ENCODE results near the gene ERN1. TPM values are rescaled to one million over a fixed set of nuclear protein-coding genes. Genes with fewer than 3 reads are reported as not detected.

The ERN1 gene
- total RNA-seq, 4 donors from 2014 or later = 4.4 to 56.5 (median 15.0) TPM

GRCh38 chr17:63995626-63996025, 134.3 kb downstream of the ERN1 start:
- Histone ChIP-seq H3K9me3 (no peaks in the 10 kb centered on the region), H3K4me3 (no peak overlapping the region), H3K27ac (no peak overlapping the region), H3K4me1 (peaks cover 0 to 6% of the 10 kb centered on the region in 2 donors), H3K27me3 (peaks cover 0 to 1% of the 10 kb centered on the region in 2 donors), H3K36me3 (no peaks in the 10 kb centered on the region)
- DNase-seq = peak in 1 of 2 donors; percentile 2
- intact Hi-C loops (cut with DNase I; ENCODE audit: low total_unique reads) = no loop called here
- TF ChIP-seq CTCF (IDR thresholded peaks at IDR 0.05) (no peak), POLR2A (IDR thresholded peaks at IDR 0.05) (no peak)

DNA sequence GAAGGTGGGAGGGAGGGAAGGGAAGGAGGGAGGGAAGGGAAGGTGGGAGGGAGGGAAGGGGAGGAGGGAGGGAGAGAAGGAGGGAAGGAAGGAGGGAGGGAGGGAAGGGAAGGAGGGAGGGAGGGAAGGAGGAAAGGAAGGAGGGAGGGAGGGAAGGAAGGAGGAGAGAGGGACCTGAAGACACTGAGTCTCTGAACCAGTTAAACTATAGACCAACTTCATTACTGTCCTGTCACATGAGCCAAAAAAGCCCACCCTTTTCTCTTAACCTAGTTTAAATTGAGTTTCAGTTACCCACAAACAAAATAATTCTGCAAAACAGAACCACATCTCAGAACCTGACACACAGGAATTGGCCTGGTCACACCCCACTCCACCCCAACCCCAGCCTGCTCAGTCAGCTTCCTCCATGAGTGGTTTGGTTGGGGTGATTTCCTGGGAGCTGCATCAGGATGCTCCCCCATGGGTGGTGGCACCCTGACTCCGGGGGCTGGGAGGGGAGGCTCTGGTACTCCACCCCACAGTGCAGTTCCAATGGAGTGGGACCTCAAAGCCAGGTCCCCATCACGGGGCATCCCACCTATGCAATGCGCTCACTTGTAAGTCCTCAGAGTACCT, 136.5 kb downstream of the ERN1 start:
- peaks cover 0 to 7% of the 10 kb centered on the region in 2 donors for H3K27me3 ChIP-seq
- no peak for DNase-seq
- no peaks in the 10 kb centered on the region for H3K36me3 ChIP-seq
- H3K9me3 ChIP-seq = no peaks in the 10 kb centered on the region
- no peak overlapping the region for H3K27ac ChIP-seq
- H3K4me1 ChIP-seq = peaks cover 0 to 2% of the 10 kb centered on the region in 2 donors
- intact Hi-C loops (cut with DNase I; ENCODE audit: low total_unique reads) = no loop called here
- TF ChIP-seq CTCF (IDR thresholded peaks at IDR 0.05) (no peak), POLR2A (IDR thresholded peaks at IDR 0.05) (no peak)
- no peak overlapping the region for H3K4me3 ChIP-seq

GRCh38 chr17:63991611-63992010, 138.3 kb downstream of the ERN1 start:
- intact Hi-C loops (cut with DNase I; ENCODE audit: low total_unique reads) = no loop called here
- peak in 1 of 2 donors; percentile 3 for DNase-seq

DNA sequence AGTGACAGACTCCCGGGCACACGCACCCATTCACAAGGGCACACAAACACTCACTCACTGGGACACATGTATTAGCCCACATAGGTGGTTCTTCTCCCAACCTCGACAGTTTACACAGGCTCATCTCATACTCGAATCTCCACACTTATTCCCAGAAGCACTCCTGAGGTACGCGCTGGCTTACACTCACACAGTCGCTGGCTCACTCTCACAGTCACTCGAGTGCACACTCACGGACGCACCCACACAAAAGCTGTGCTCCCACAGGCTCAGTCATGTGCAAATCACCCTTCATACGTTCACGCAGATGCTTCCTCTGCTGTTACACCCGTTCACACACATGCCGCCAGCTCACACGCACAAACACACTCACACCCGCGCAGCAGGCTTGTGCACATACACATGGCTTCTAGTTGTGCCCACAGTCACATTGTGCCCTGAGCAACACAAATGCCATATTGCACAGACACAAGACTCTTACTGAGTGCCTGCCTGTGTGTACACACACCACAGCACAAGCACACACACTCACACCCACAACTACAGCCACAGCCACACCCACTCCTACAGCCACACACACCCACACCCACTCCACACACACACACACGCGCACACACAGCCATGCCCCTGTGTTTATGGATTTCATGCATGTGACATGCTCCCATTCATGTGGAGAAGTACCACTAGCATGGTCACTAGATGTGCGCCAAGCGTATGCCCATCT, 140.2 kb downstream of the ERN1 start:
- Histone ChIP-seq H3K4me1 (no peaks in the 10 kb centered on the region), H3K36me3 (no peaks in the 10 kb centered on the region), H3K4me3 (no peak overlapping the region), H3K9me3 (no peaks in the 10 kb centered on the region), H3K27ac (no peak overlapping the region), H3K27me3 (peaks cover 0 to 7% of the 10 kb centered on the region in 2 donors)
- intact Hi-C loops (cut with DNase I; ENCODE audit: low total_unique reads) = no loop called here
- TF ChIP-seq CTCF (IDR thresholded peaks at IDR 0.05) (no peak), POLR2A (IDR thresholded peaks at IDR 0.05) (no peak)
- no peak for DNase-seq

More at GRCh38 chr17:63991611-63992010, 138.3 kb downstream of the ERN1 start:
- H3K4me3 ChIP-seq = no peak overlapping the region
- H3K27ac ChIP-seq = no peak overlapping the region
- no peaks in the 10 kb centered on the region for H3K9me3 ChIP-seq
- no peak for TF ChIP-seq POLR2A (IDR thresholded peaks at IDR 0.05)
- no peak for TF ChIP-seq CTCF (IDR thresholded peaks at IDR 0.05)
- peaks cover 0 to 7% of the 10 kb centered on the region in 2 donors for H3K27me3 ChIP-seq
- no peaks in the 10 kb centered on the region for H3K4me1 ChIP-seq
- H3K36me3 ChIP-seq = no peaks in the 10 kb centered on the region

Small RNAs within 50 kb of the gene (small RNA-seq; reads per million reads assigned to genes)
- 170,793 reads per million, percentile 100 among the genes with 10 or more reads in this experiment for gene SNORD104

Other genes with a start within 250 kb of the ERN1 start
- gene GH2, start 248.2 kb downstream of the ERN1 start, total RNA-seq = not detected
- gene CSH1, start 233.6 kb downstream of the ERN1 start, total RNA-seq = not detected
- gene CSHL1, start 218.9 kb downstream of the ERN1 start, total RNA-seq = not detected
- gene GH1, start 211.3 kb downstream of the ERN1 start, total RNA-seq = not detected
- 10 to 100 TPM in 1 of 4 donors, 1 to 10 TPM in 2, under 1 TPM in 1; 0.29 to 13.4 (median 4.9) TPM for gene CD79B, start 197.8 kb downstream of the ERN1 start, total RNA-seq
- under 1 TPM in 2 of 4 donors, not detected in 2; 0.14 to 0.24 TPM for gene SCN4A, start 157.2 kb downstream of the ERN1 start, total RNA-seq
- 1 to 10 TPM in 2 of 4 donors, under 1 TPM in 1, not detected in 1; 0.29 to 2.8 (median 1.5) TPM for gene PRR29, start 131.8 kb downstream of the ERN1 start, total RNA-seq
- 100 to 1,000 TPM in 1 of 4 donors, 10 to 100 TPM in 3; 20.6 to 108 (median 42.4) TPM for gene ICAM2, start 109.5 kb downstream of the ERN1 start, total RNA-seq
- 10 to 100 TPM; 23.8 to 43.4 (median 35.6) TPM for gene TEX2, start 133.1 kb upstream of the ERN1 start, total RNA-seq